Muscle layer of colon (tissue), 2 donors: ENCODE results near the gene ANKRD13B.

Experiments
- H3K27ac ChIP-seq: one replicate; pipeline ENCODE4 v1.7.0; 2013; ENCODE audit warnings: low read depth, mild to moderate bottlenecking, low read length, moderate library complexity
- H3K27me3 ChIP-seq, 2 donors: one replicate each; pipeline ENCODE4 v1.7.0; 2013; ENCODE audit warnings: low read length in 2 of 2, mild to moderate bottlenecking in 2 of 2; ENCODE audit not compliant: insufficient read depth in 2 of 2, control insufficient read depth in 1 of 2
- H3K36me3 ChIP-seq: one replicate; pipeline ENCODE4 v1.7.0; 2013; ENCODE audit warnings: mild to moderate bottlenecking, low read length; ENCODE audit not compliant: insufficient read depth
- H3K4me1 ChIP-seq: one replicate; pipeline ENCODE4 v1.7.0; 2013; ENCODE audit warnings: mild to moderate bottlenecking, low read length; ENCODE audit not compliant: insufficient read depth
- H3K4me3 ChIP-seq, 2 donors: one replicate each; pipeline ENCODE4 v1.7.0; 2013; ENCODE audit warnings: low read length in 2 of 2, low read depth in 1 of 2, mild to moderate bottlenecking in 1 of 2, moderate library complexity in 1 of 2
- H3K9ac ChIP-seq: one replicate; pipeline ENCODE4 v1.7.0; 2013; ENCODE audit warnings: low read length
- H3K9me3 ChIP-seq: one replicate; pipeline ENCODE4 v1.7.0; 2013; ENCODE audit warnings: mild to moderate bottlenecking, low read length
- donor health status: abdominal sarcoma.
- donor health status: Adenocarcinoma of cecum.

The ANKRD13B gene

GRCh38 chr17:29628644-29629043, 35.7 kb downstream of the ANKRD13B start:
- Histone ChIP-seq H3K36me3 (peaks cover 26% of the 10 kb centered on the region), H3K9ac (no peak overlapping the region), H3K27me3 (no peaks in the 10 kb centered on the region), H3K4me1 (no peaks in the 10 kb centered on the region), H3K9me3 (no peaks in the 10 kb centered on the region), H3K27ac (no peak overlapping the region), H3K4me3 (no peak overlapping the region)

GRCh38 chr17:29629839-29630238, 36.9 kb downstream of the ANKRD13B start:
- Histone ChIP-seq H3K9ac (no peak overlapping the region), H3K4me1 (no peaks in the 10 kb centered on the region), H3K36me3 (peaks cover 26% of the 10 kb centered on the region), H3K27ac (no peak overlapping the region), H3K9me3 (no peaks in the 10 kb centered on the region), H3K27me3 (no peaks in the 10 kb centered on the region), H3K4me3 (no peak overlapping the region)

GRCh38 chr17:29630630-29631193, 37.8 kb downstream of the ANKRD13B start:
- no peaks in the 10 kb centered on the region for H3K9me3 ChIP-seq
- H3K9ac ChIP-seq, result no peak overlapping the region
- no peak overlapping the region for H3K4me3 ChIP-seq
- no peaks in the 10 kb centered on the region for H3K27me3 ChIP-seq
- H3K4me1 ChIP-seq, result no peaks in the 10 kb centered on the region
- H3K36me3 ChIP-seq, result peaks cover 26% of the 10 kb centered on the region
- no peak overlapping the region for H3K27ac ChIP-seq

DNA sequence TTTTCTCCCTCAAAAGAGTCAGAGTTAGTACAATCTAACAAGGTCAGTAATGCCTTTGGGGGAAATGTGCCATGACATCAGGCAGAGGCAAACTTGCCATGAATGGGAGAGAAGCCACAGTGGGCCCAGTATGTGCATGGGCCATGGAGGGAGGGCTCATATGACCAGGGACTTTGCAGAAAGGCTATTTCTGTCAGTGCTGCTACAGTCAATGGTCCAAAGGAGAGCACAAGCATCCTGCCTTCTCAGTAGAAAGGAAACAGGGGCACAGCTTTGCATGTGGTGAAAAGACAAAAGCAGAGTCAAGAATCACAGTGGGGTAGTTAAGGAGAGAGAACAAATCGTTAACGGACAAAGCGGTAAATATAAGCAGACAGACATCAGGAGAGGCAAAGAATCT, 41.0 kb downstream of the ANKRD13B start:
- Histone ChIP-seq H3K27me3 (no peaks in the 10 kb centered on the region), H3K4me1 (peaks cover 1% of the 10 kb centered on the region), H3K4me3 (no peak overlapping the region), H3K27ac (no peak overlapping the region), H3K9ac (no peak overlapping the region), H3K9me3 (no peaks in the 10 kb centered on the region), H3K36me3 (peaks cover 36% of the 10 kb centered on the region)

GRCh38 chr17:29640413-29640812, 47.5 kb downstream of the ANKRD13B start:
- peaks cover 10% of the 10 kb centered on the region for H3K36me3 ChIP-seq
- no peaks in the 10 kb centered on the region for H3K9me3 ChIP-seq
- H3K27me3 ChIP-seq, result no peaks in the 10 kb centered on the region
- no peak overlapping the region for H3K27ac ChIP-seq
- H3K4me1 ChIP-seq, result peaks cover 36% of the 10 kb centered on the region
- H3K4me3 ChIP-seq, result no peak overlapping the region
- no peak overlapping the region for H3K9ac ChIP-seq

- H3K36me3 ChIP-seq, result peaks cover 7% of the 10 kb centered on the region
- no peak overlapping the region for H3K9ac ChIP-seq
- no peaks in the 10 kb centered on the region for H3K27me3 ChIP-seq
- no peak overlapping the region for H3K27ac ChIP-seq
- H3K4me3 ChIP-seq, result no peak overlapping the region
- peaks cover 43% of the 10 kb centered on the region for H3K4me1 ChIP-seq
- H3K9me3 ChIP-seq, result no peaks in the 10 kb centered on the region
These were observed 48.2 kb downstream of the ANKRD13B start for GRCh38 chr17:29640981-29641642.

- H3K4me3 ChIP-seq, result no peak overlapping the region
- H3K27ac ChIP-seq, result no peak overlapping the region
- H3K27me3 ChIP-seq, result no peaks in the 10 kb centered on the region
- H3K9me3 ChIP-seq, result no peaks in the 10 kb centered on the region
- H3K4me1 ChIP-seq, result peaks cover 43% of the 10 kb centered on the region
- H3K36me3 ChIP-seq, result no peaks in the 10 kb centered on the region
- no peak overlapping the region for H3K9ac ChIP-seq
These were observed 49.3 kb downstream of the ANKRD13B start for GRCh38 chr17:29642171-29642611.

DNA sequence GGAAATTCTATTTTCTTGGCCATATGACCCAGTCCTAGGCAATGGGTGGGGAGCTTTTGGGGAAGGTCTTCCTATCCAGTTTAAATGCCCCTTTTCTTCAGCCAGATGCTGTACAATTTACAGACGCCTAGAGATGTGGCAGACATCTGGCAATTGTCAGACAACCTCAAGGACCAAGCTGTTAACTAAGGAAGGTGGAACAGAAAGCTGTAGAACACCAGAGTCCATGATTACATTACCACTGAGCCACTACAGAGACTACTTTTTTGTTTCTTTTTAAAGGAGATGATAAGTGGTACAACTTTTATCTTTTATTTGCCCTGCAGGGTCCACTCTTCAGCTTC, 50.9 kb downstream of the ANKRD13B start:
- Histone ChIP-seq H3K9me3 (no peaks in the 10 kb centered on the region), H3K9ac (no peak overlapping the region), H3K4me1 (peaks cover 43% of the 10 kb centered on the region), H3K36me3 (peaks cover 9% of the 10 kb centered on the region), H3K27ac (no peak overlapping the region), H3K27me3 (no peaks in the 10 kb centered on the region), H3K4me3 (no peak overlapping the region)

GRCh38 chr17:29645515-29646051, 52.7 kb downstream of the ANKRD13B start:
- no peak overlapping the region for H3K4me3 ChIP-seq
- no peak overlapping the region for H3K27ac ChIP-seq
- H3K36me3 ChIP-seq, result peaks cover 9% of the 10 kb centered on the region
- H3K27me3 ChIP-seq, result no peaks in the 10 kb centered on the region
- H3K4me1 ChIP-seq, result peaks cover 37% of the 10 kb centered on the region
- no peaks in the 10 kb centered on the region for H3K9me3 ChIP-seq
- no peak overlapping the region for H3K9ac ChIP-seq

GRCh38 chr17:29648005-29648404, 55.1 kb downstream of the ANKRD13B start:
- H3K36me3 ChIP-seq, result peaks cover 9% of the 10 kb centered on the region
- H3K4me3 ChIP-seq, result no peak overlapping the region

DNA sequence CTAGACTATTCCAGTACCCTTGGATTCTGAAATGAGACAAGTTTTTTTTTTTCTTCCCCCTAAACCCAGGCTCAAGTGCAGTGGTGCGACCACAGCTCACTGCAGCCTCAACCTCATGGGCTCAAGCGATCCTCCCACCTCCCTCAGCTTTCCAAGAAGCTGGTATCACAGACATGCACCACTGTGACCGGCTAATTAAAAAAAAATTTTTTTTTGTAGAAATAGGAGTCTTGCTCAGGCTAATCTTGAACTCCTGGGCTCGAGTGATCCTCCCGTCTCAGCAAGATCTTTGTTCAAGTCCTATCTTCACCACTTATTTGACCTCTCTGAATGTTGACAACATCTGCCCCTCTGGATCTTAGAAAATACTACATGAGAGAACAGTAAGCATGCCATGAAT, 56.4 kb downstream of the ANKRD13B start:
- Histone ChIP-seq H3K9me3 (no peaks in the 10 kb centered on the region), H3K4me3 (no peak overlapping the region), H3K4me1 (peaks cover 15% of the 10 kb centered on the region), H3K27ac (no peak overlapping the region), H3K27me3 (no peaks in the 10 kb centered on the region), H3K9ac (no peak overlapping the region), H3K36me3 (peaks cover 9% of the 10 kb centered on the region)

More at GRCh38 chr17:29648005-29648404, 55.1 kb downstream of the ANKRD13B start:
- H3K27me3 ChIP-seq, result no peaks in the 10 kb centered on the region
- no peaks in the 10 kb centered on the region for H3K9me3 ChIP-seq
- no peak overlapping the region for H3K9ac ChIP-seq
- H3K4me1 ChIP-seq, result peaks cover 27% of the 10 kb centered on the region
- H3K27ac ChIP-seq, result no peak overlapping the region

- Histone ChIP-seq H3K36me3 (peaks cover 9% of the 10 kb centered on the region), H3K27ac (no peak overlapping the region)
These were observed 57.5 kb downstream of the ANKRD13B start for GRCh38 chr17:29650396-29650795.

More at GRCh38 chr17:29650396-29650795, 57.5 kb downstream of the ANKRD13B start:
- no peaks in the 10 kb centered on the region for H3K27me3 ChIP-seq
- H3K4me1 ChIP-seq, result peaks cover 8% of the 10 kb centered on the region
- no peaks in the 10 kb centered on the region for H3K9me3 ChIP-seq
- no peak overlapping the region for H3K4me3 ChIP-seq
- no peak overlapping the region for H3K9ac ChIP-seq
